Pancreas (tissue), 10 donors: Measurements from ENCODE around the gene CPED1. TPM values are rescaled to one million over a fixed set of nuclear protein-coding genes. Genes with fewer than 3 reads are reported as not detected.

Source experiments
- ATAC-seq, 4 donors: fragments of 200-7000 bp; cut with Tn5 transposase; one replicate each; pipeline versions ENCODE4 v1.8.0 to v1.9.1; 2020; ENCODE audit warnings: mild to moderate bottlenecking in 4 of 4, moderate library complexity in 4 of 4
- DNase-seq, 6 donors: peaks; one replicate each; pipeline ENCODE4 v3.0.0-alpha.2; 2020
- FAIRE-seq: peaks from 2 replicates; lab custom pipeline; 2012; peaks lifted over from hg19 to GRCh38; lab: Jason Lieb, UNC
- H3K27ac ChIP-seq, 4 donors: fragments of 200-600 bp; sonication (generic); 1 replicate in 3 of 4; 2 replicates in 1 of 4; pipeline versions ENCODE4 v1.5.0 to v1.8.0; 2020
- H3K27me3 ChIP-seq, 4 donors: fragments of 200-600 bp; one replicate each; pipeline ENCODE4 v1.8.0; 2021
- H3K36me3 ChIP-seq, 3 donors: fragments of 200-600 bp; sonication (generic) in 1 of 3; one replicate each; pipeline versions ENCODE4 v1.5.0 to v1.8.0; 2020 to 2021
- H3K4me1 ChIP-seq, 3 donors: fragments of 200-600 bp; one replicate each; pipeline ENCODE4 v1.8.0; 2021
- H3K4me3 ChIP-seq, 4 donors: fragments of 200-600 bp; sonication (generic) in 2 of 4; one replicate each; pipeline versions ENCODE4 v1.5.0 to v1.8.0; 2020 to 2021
- H3K9me3 ChIP-seq, 4 donors: fragments of 200-600 bp; one replicate each; pipeline ENCODE4 v1.8.0; 2021
- WGBS, 2 donors: extraction: QIAGEN DNeasy Blood & Tissue Kit; methylation state at CpG; one replicate each; pipeline ENCODE4 v1.1.7; 2013; 5-methylcytosine and 5-hydroxymethylcytosine counted together
- intact Hi-C, 3 donors: fragments of 100-400 bp; cut with DNase I; formaldehyde crosslinking; loops; one replicate each; pipeline versions ENCODE4 v1.11.1 to v1.14.2; 2022
- polyA plus RNA-seq, 2 donors: library from polyadenylated mRNA; stranded (reverse); fragments of 200-250 nt; gene quantifications; one replicate each; pipeline ENCODE4 v1.2.3, GENCODE V29; 2013
- total RNA-seq, 6 donors: library from RNA; stranded (reverse); fragmentation: NEBNext Ultra II Directional in 4 of 6; extraction: Animal tissue kit (Norgen Biotek cat#: 25700) in 4 of 6; gene quantifications; one replicate each; pipeline versions ENCODE4 v1.2.1 to v1.2.4, GENCODE V29; 2021 to 2023
- TF ChIP-seq, protein P1 (sequence below), 4 donors: fragments of 200-600 bp; sonication (generic) in 3 of 4; IDR thresholded peaks; one replicate each; pipeline versions ENCODE4 v1.5.0 to v1.8.0; 2021; ENCODE audit warnings: antibody characterized with exemption in 4 of 4
- donor health status: healthy with polysubstance abuse.
- donor health status: DM: no; HTN: no; CAD: no; lungs with moderate emphysema.
- donor health status: DM: no; HTN: no; CAD: no.
- donor health status: control.
- donor health status: control.
- donor health status: Bipolar disorder and iron deficiency.
- donor health status: DM: yes; HTN: yes; CAD: no.
- donor health status: DM: no; HTN: no; CAD: no.
- donor health status: DM: no; HTN: no; CAD: no.
- donor health status: DM: yes; HTN: yes; CAD: no.

CPED1 gene
- total and polyA plus RNA-seq, 8 donors, result 0.57 to 6.1 (median 1.3) TPM

DNA sequence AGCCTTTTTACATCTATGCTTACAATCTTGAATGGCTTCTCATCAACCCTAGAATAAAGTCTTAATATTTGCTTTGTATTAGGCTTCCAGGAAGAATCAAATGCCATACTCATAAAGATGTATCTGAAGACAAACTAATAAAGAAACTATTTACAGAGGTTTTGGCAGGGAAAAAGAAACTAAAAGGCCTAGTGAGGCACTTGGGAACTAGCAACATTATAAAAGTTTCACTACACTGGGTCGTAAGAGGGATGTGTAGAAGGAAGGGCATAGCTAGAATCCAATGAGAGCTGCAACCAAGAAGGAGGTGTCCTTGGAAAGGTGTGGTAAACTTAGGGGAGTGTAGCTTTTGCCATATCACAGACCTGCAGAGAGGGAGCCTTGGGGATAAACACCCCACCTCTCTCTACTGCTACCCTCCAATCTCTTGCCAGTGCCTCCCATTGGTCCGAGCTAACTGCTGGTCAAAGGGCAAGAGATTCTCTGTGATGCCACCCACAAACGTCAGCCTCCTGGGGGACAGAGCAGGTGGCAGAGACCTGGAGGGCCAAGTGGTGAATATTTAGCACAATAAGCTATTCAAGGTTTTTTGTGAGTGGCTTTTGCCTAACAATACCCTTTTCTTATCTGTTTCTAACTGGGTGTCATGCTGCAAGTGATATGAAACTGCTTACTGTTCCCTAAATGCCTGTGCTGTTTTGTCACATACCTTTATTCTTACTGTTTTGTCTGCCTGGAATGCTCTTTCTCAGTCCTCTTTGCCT lies 60.7 kb downstream of the CPED1 start:
- 59 to 62% methylated on average over 3 of the region's 3 CpGs for WGBS, 2 donors
- TF ChIP-seq, protein P1, sequence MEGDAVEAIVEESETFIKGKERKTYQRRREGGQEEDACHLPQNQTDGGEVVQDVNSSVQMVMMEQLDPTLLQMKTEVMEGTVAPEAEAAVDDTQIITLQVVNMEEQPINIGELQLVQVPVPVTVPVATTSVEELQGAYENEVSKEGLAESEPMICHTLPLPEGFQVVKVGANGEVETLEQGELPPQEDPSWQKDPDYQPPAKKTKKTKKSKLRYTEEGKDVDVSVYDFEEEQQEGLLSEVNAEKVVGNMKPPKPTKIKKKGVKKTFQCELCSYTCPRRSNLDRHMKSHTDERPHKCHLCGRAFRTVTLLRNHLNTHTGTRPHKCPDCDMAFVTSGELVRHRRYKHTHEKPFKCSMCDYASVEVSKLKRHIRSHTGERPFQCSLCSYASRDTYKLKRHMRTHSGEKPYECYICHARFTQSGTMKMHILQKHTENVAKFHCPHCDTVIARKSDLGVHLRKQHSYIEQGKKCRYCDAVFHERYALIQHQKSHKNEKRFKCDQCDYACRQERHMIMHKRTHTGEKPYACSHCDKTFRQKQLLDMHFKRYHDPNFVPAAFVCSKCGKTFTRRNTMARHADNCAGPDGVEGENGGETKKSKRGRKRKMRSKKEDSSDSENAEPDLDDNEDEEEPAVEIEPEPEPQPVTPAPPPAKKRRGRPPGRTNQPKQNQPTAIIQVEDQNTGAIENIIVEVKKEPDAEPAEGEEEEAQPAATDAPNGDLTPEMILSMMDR (IDR thresholded peaks at IDR 0.05), result no peak
- Histone ChIP-seq H3K4me3 (no peak overlapping the region), H3K9me3 (no peaks in the 10 kb centered on the region), H3K36me3 (no peaks in the 10 kb centered on the region), H3K27me3 (no peaks in the 10 kb centered on the region), H3K4me1 (no peaks in the 10 kb centered on the region), H3K27ac (no peak overlapping the region)
- ATAC-seq (no peak), DNase-seq (no peak), FAIRE-seq (no peak)
- intact Hi-C loops, result no loop called here

DNA sequence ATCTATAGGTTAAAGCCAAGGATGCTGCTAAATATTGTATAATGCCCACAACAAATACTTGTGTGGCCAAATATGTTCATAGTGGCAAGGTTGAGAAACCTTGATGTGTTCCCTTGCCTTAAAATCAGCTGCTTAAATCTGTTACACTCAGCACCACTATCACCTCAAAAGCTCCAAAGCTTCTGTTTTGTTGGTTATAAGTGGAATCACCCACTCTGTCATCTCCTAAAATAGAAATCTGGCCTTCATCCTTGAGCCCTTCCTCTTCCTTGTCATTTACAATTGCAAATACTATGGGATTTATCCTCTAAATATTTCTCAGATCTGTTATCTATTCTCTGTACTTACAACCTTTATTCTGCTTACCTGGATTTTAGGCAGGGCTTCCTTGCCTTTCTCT lies 61.4 kb downstream of the CPED1 start:
- no peak overlapping the region for H3K27ac ChIP-seq
- H3K36me3 ChIP-seq, result no peaks in the 10 kb centered on the region
- intact Hi-C loops, result no loop called here
- H3K4me1 ChIP-seq, result no peaks in the 10 kb centered on the region
- ATAC-seq (no peak), FAIRE-seq (no peak), DNase-seq (no peak)
- TF ChIP-seq, protein P1 (IDR thresholded peaks at IDR 0.05), result no peak
- no peak overlapping the region for H3K4me3 ChIP-seq
- H3K9me3 ChIP-seq, result no peaks in the 10 kb centered on the region
- H3K27me3 ChIP-seq, result peaks cover 0 to 3% (median 0%) of the 10 kb centered on the region in 4 donors

DNA sequence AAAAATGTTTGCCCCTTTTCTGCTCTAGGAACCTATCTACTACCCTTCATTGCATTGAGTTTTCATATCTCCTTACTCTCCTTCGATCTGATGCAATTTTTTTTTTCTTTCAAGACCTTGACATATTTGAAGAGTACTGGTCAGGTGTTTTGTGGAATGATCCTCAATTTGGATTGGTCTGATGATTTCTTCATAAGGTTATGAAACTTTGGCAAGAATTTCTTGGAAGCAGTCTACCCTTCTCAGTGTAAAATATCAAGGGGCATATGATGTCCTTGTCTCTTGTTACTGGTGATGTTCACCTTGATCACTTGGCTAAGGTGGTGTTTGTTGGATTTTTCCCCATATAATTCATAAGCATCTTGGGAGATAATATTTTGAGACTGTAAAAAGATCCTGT lies 64.7 kb downstream of the CPED1 start:
- ATAC-seq, result no peak
- DNase-seq, result no peak
- intact Hi-C loops, result no loop called here
- no peak overlapping the region for H3K27ac ChIP-seq
- WGBS, 2 donors, result 47 to 55% methylated on average over 1 of the region's 1 CpG
- peaks cover 0 to 6% (median 0%) of the 10 kb centered on the region in 4 donors for H3K27me3 ChIP-seq
- no peaks in the 10 kb centered on the region for H3K36me3 ChIP-seq
- no peaks in the 10 kb centered on the region for H3K4me1 ChIP-seq
- FAIRE-seq, result no peak
- H3K4me3 ChIP-seq, result no peak overlapping the region
- TF ChIP-seq, protein P1 (IDR thresholded peaks at IDR 0.05), result no peak
- no peaks in the 10 kb centered on the region for H3K9me3 ChIP-seq

DNA sequence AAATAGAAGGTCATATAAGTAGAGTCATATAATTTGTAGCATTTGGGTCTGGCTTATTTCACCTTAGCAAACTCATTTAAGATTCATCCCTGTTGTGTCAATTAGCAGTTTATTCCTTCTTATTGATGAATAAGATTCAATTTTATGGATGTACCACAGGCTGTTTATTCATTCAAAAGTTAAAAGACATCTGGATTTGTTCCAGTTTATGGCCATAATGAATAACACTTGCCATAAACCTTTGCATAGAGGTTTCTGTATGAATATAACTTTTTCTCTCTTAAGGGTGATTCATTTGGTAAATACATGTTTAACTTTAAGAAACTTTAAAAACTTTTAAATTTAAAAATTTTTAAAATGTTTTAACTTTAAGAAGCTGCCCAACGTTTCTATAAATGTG lies 66.4 kb downstream of the CPED1 start:
- WGBS, 2 donors, result 44 to 69% methylated on average over 1 of the region's 1 CpG
- H3K4me3 ChIP-seq, result no peak overlapping the region
- H3K36me3 ChIP-seq, result no peaks in the 10 kb centered on the region
- H3K9me3 ChIP-seq, result no peaks in the 10 kb centered on the region
- FAIRE-seq (no peak), DNase-seq (no peak), ATAC-seq (no peak)
- no peak overlapping the region for H3K27ac ChIP-seq
- intact Hi-C loops, result no loop called here
- H3K4me1 ChIP-seq, result no peaks in the 10 kb centered on the region
- peaks cover 0 to 6% (median 0%) of the 10 kb centered on the region in 4 donors for H3K27me3 ChIP-seq
- TF ChIP-seq, protein P1 (IDR thresholded peaks at IDR 0.05), result no peak

DNA sequence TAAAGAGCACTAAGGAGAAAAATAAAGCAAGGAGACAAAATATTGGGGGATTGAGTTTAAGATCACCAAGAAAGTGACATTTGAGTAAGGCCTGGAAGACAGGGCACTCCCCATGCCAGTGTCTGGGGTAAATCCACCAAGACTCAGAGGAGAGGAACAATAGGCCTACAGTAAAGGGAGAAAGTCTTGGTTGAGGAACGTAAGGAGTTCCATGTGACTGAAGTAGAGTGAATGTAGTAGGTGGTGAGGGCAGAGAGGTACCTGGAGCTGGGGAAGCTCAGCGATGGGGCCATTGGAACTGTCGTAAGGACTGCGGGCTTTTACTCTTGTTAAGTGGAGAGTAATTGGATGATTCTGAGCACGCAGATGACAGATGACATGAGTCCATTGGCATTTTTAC lies 69.4 kb downstream of the CPED1 start:
- H3K36me3 ChIP-seq, result no peaks in the 10 kb centered on the region
- no peak overlapping the region for H3K4me3 ChIP-seq
- TF ChIP-seq, protein P1 (IDR thresholded peaks at IDR 0.05), result no peak
- peaks cover 0 to 6% (median 0%) of the 10 kb centered on the region in 4 donors for H3K27me3 ChIP-seq
- ATAC-seq (no peak), DNase-seq (no peak), FAIRE-seq (no peak)
- H3K4me1 ChIP-seq, result no peaks in the 10 kb centered on the region
- no peak overlapping the region for H3K27ac ChIP-seq
- intact Hi-C loops, result no loop called here
- no peaks in the 10 kb centered on the region for H3K9me3 ChIP-seq
- WGBS, 2 donors, result 87 to 90% methylated on average over 5 of the region's 5 CpGs
